IMR-90 (cell line): ENCODE measurements around the gene PDZD8. TPM values are rescaled to one million over a fixed set of nuclear protein-coding genes. Genes with fewer than 3 reads are reported as not detected.

ENCODE experiments used
- ATAC-seq: fragments of 200-7000 bp; cut with Tn5 transposase; 2 replicates; pipeline ENCODE4 v1.9.1; 2020; ENCODE audit warnings: low read depth, mild to moderate bottlenecking, moderate library complexity
- BruUV-seq: library from RNA; stranded (reverse); fragments of 400-500 nt; replicated peaks from 2 replicates; lab custom pipeline; 2021; lab: Mats Ljungman, UMichigan
- CTCF ChIA-PET: fragments of 300-600 bp; formaldehyde crosslinking; extraction: SDS; loops from one replicate; lab custom pipeline; 2021; ENCODE audit warnings: antibody characterized with exemption; lab: Yijun Ruan, JAX
- POLR2A ChIA-PET: fragments of 300-600 bp; sonication (Branson Sonifier 250); formaldehyde crosslinking; loops from one replicate; lab custom pipeline; 2022; ENCODE audit warnings: antibody characterized with exemption; ENCODE audit not compliant: unreplicated experiment; lab: Charles Lee
- DNase-seq: peaks from one replicate; pipeline ENCODE4 v3.0.0; 2013
- H2AFZ ChIP-seq: replicated peaks from 2 replicates; pipeline ENCODE3; 2013; ENCODE audit warnings: low read length, mild to moderate bottlenecking; ENCODE audit not compliant: poor library complexity
- H2AK5ac ChIP-seq: 2 replicates; pipeline ENCODE4 v1.6.1; 2013; ENCODE audit warnings: low read depth, low read length, inconsistent platforms
- H2AK9ac ChIP-seq: replicated peaks from 2 replicates; pipeline ENCODE3; 2013; ENCODE audit warnings: mild to moderate bottlenecking, low read depth, low read length, moderate library complexity; ENCODE audit not compliant: poor library complexity
- H2BK120ac ChIP-seq: 2 replicates; pipeline ENCODE4 v1.6.1; 2013; ENCODE audit warnings: low read depth, low read length, inconsistent platforms
- H2BK15ac ChIP-seq: 3 replicates; pipeline ENCODE4 v1.6.1; 2013; ENCODE audit warnings: low read depth, low read length, inconsistent platforms
- H2BK20ac ChIP-seq: 2 replicates; pipeline ENCODE4 v1.6.1; 2013; ENCODE audit warnings: low read depth, mild to moderate bottlenecking, inconsistent platforms, low read length, moderate library complexity
- H2BK5ac ChIP-seq: 2 replicates; pipeline ENCODE4 v1.6.1; 2013; ENCODE audit warnings: mild to moderate bottlenecking, low read depth, low read length, inconsistent platforms; ENCODE audit not compliant: poor library complexity, severe bottlenecking
- H3K14ac ChIP-seq: replicated peaks from 2 replicates; pipeline ENCODE4 v1.6.1; 2013; ENCODE audit warnings: low read depth, low read length, inconsistent platforms
- H3K18ac ChIP-seq: 2 replicates; pipeline ENCODE4 v1.6.1; 2013; ENCODE audit warnings: low read depth, low read length, control low read depth
- H3K23ac ChIP-seq: 2 replicates; pipeline ENCODE4 v1.6.1; 2013; ENCODE audit warnings: low read depth, low read length, inconsistent platforms
- H3K27ac ChIP-seq: 2 replicates; pipeline ENCODE4 v1.5.1; 2013; ENCODE audit warnings: mild to moderate bottlenecking, control low read depth, low read length; ENCODE audit not compliant: insufficient read depth
- H3K27me3 ChIP-seq: 2 replicates; pipeline ENCODE4 v1.6.1; 2013; ENCODE audit warnings: low read length; ENCODE audit not compliant: control insufficient read depth, insufficient read depth
- H3K36me3 ChIP-seq: 2 replicates; pipeline ENCODE4 v1.6.1; 2013; ENCODE audit warnings: low read length, mixed read lengths; ENCODE audit not compliant: control insufficient read depth, insufficient read depth
- H3K4ac ChIP-seq: 2 replicates; pipeline ENCODE4 v1.6.1; 2013; ENCODE audit warnings: low read depth, low read length, inconsistent platforms
- H3K4me1 ChIP-seq: 2 replicates; pipeline ENCODE4 v1.6.1; 2013; ENCODE audit warnings: low read length, mixed read lengths; ENCODE audit not compliant: control insufficient read depth, insufficient read depth
- H3K4me2 ChIP-seq: 2 replicates; pipeline ENCODE4 v1.6.1; 2013; ENCODE audit warnings: low read depth, mild to moderate bottlenecking, control low read depth, low read length, moderate library complexity
- H3K4me3 ChIP-seq: 2 replicates; pipeline ENCODE4 v1.5.1; 2013; ENCODE audit warnings: low read depth, mild to moderate bottlenecking, control low read depth, low read length, moderate library complexity; ENCODE audit not compliant: insufficient read depth
- H3K56ac ChIP-seq: 2 replicates; pipeline ENCODE4 v1.6.1; 2013; ENCODE audit warnings: low read length, inconsistent platforms; ENCODE audit not compliant: insufficient read depth; ENCODE audit errors: extremely low read depth
- H3K79me1 ChIP-seq, 2 experiments: 2 replicates each; pipeline ENCODE4 v1.6.1; 2013; ENCODE audit warnings: low read length in 2 of 2, inconsistent platforms in 1 of 2, low read depth in 1 of 2
- H3K9ac ChIP-seq: 2 replicates; pipeline ENCODE4 v1.6.1; 2013; ENCODE audit warnings: low read depth, low read length, control low read depth
- H3K9me1 ChIP-seq: 2 replicates; pipeline ENCODE4 v1.6.1; 2013; ENCODE audit warnings: low read length, inconsistent platforms; ENCODE audit not compliant: insufficient read depth
- H3K9me3 ChIP-seq: 2 replicates; pipeline ENCODE4 v1.6.1; 2013; ENCODE audit warnings: low read length; ENCODE audit not compliant: control insufficient read depth, insufficient read depth
- H4K20me1 ChIP-seq: 2 replicates; pipeline ENCODE4 v1.6.1; 2013; ENCODE audit warnings: low read length, inconsistent platforms; ENCODE audit not compliant: insufficient read depth
- H4K5ac ChIP-seq: 2 replicates; pipeline ENCODE4 v1.6.1; 2013; ENCODE audit warnings: mild to moderate bottlenecking, low read depth, low read length, control low read depth
- H4K8ac ChIP-seq, 2 experiments: 2 replicates each; pipeline ENCODE4 v1.6.1; 2013; ENCODE audit warnings: low read depth in 2 of 2, low read length in 2 of 2, control low read depth in 1 of 2, inconsistent platforms in 1 of 2
- H4K91ac ChIP-seq: 2 replicates; pipeline ENCODE4 v1.6.1; 2013; ENCODE audit warnings: low read depth, low read length, inconsistent platforms; ENCODE audit not compliant: insufficient read depth
- BHLHE40 ChIP-seq: fragments of 150-350 bp; IDR thresholded peaks from 2 replicates; pipeline ENCODE4 v1.6.1; 2016; ENCODE audit warnings: mild to moderate bottlenecking, low read depth, low read length
- CEBPB ChIP-seq: IDR thresholded peaks from 2 replicates; pipeline ENCODE4 v1.6.1; 2012; ENCODE audit warnings: low read depth, low read length, improper control_type of control experiment
- CHD1 ChIP-seq: IDR thresholded peaks from 2 replicates; pipeline ENCODE4 v1.6.1; 2012; ENCODE audit warnings: low read depth, low read length, improper control_type of control experiment
- MAFK ChIP-seq: IDR thresholded peaks from 2 replicates; pipeline ENCODE4 v1.6.1; 2012; ENCODE audit warnings: low read depth, low read length, improper control_type of control experiment
- MAZ ChIP-seq: IDR thresholded peaks from 2 replicates; pipeline ENCODE4 v1.6.1; 2012; ENCODE audit warnings: low read depth, mild to moderate bottlenecking, low read length, improper control_type of control experiment, moderate library complexity, borderline replicate concordance
- MXI1 ChIP-seq: IDR thresholded peaks from 2 replicates; pipeline ENCODE4 v1.6.1; 2012; ENCODE audit warnings: low read depth, mild to moderate bottlenecking, low read length, moderate library complexity, borderline replicate concordance
- NFE2L2 ChIP-seq: fragments of 150-350 bp; IDR thresholded peaks from 2 replicates; pipeline ENCODE4 v1.6.1; 2016; ENCODE audit warnings: low read depth, mild to moderate bottlenecking, low read length
- RAD21 ChIP-seq: IDR thresholded peaks from 2 replicates; pipeline ENCODE4 v1.6.1; 2012; ENCODE audit warnings: low read length, improper control_type of control experiment
- RCOR1 ChIP-seq: IDR thresholded peaks from 2 replicates; pipeline ENCODE4 v1.6.1; 2012; ENCODE audit warnings: mild to moderate bottlenecking, low read length, improper control_type of control experiment; ENCODE audit not compliant: insufficient replicate concordance
- RFX5 ChIP-seq: IDR thresholded peaks from 2 replicates; pipeline ENCODE4 v1.8.0; 2012; ENCODE audit warnings: low read depth, mild to moderate bottlenecking, low read length, moderate library complexity
- SMC3 ChIP-seq: fragments of 150-350 bp; IDR thresholded peaks from 2 replicates; pipeline ENCODE4 v1.6.1; 2016; ENCODE audit warnings: low read depth, mild to moderate bottlenecking, antibody characterized with exemption, low read length, moderate library complexity
- WGBS, 2 experiments: methylation state at CpG; one replicate each; pipeline versions ENCODE4 v1.1.5 to v1.1.7; 2013; ENCODE audit warnings: missing lambda C conversion rate in 2 of 2; ENCODE audit not compliant: insufficient read length in 1 of 2; ENCODE audit errors: extremely low coverage in 2 of 2; 5-methylcytosine and 5-hydroxymethylcytosine counted together
- dilution Hi-C: fragments of 300-500 bp; cut with HindIII; formaldehyde crosslinking; loops from one replicate; pipeline ENCODE4 v1.14.3; 2018; ENCODE audit warnings: low sequenced_read_pairs; ENCODE audit not compliant: unreplicated experiment
- in situ Hi-C: fragments of 300-500 bp; cut with MboI; formaldehyde crosslinking; loops from 3 replicates; pipeline ENCODE4 v1.14.3; 2019; ENCODE audit warnings: low sequenced_read_pairs, inconsistent platforms, mixed read lengths
- intact Hi-C: fragments of 100-400 bp; cut with micrococcal nuclease; formaldehyde crosslinking; loops from 2 replicates; pipeline ENCODE4 v1.10.0; 2022
- polyA plus RNA-seq, 3 experiments: library from polyadenylated mRNA; depleted of rRNA; stranded (reverse); fragments of >200 nt; gene quantifications; 2 replicates each; pipeline ENCODE4 v1.2.3, GENCODE V29; 2012; ENCODE audit warnings: low replicate concordance in 1 of 3
- total RNA-seq: library from RNA; depleted of rRNA; stranded (reverse); fragments of >200 nt; gene quantifications from 2 replicates; pipeline ENCODE4 v1.2.3, GENCODE V29; 2012
- TF ChIP-seq, protein P1 (sequence below): conservative IDR thresholded peaks from 2 replicates; pipeline ENCODE4 v1.5.1; 2012; ENCODE audit warnings: mild to moderate bottlenecking, low read depth, low read length, improper control_type of control experiment
- TF ChIP-seq, protein P2 (sequence below): fragments of 150-350 bp; IDR thresholded peaks from 2 replicates; pipeline ENCODE4 v1.6.1; 2017; ENCODE audit warnings: mild to moderate bottlenecking, antibody characterized with exemption, low read length, low read depth
- TF ChIP-seq, protein P3 (sequence below): fragments of 150-350 bp; IDR thresholded peaks from 2 replicates; pipeline ENCODE4 v1.6.1; 2016; ENCODE audit warnings: low read depth, mild to moderate bottlenecking, low read length, moderate library complexity, borderline replicate concordance

The PDZD8 gene
- total and polyA plus RNA-seq, 2 of the 4 experiments (the other 2 are of a cell fraction) = 11.3 to 20.4 TPM

- H4K8ac ChIP-seq = no peak overlapping the region
- no peak overlapping the region for H3K9ac ChIP-seq
- DNase-seq (no peak), ATAC-seq (no peak)
- H4K91ac ChIP-seq = no peak overlapping the region
- in situ Hi-C loops (no loop called here), intact Hi-C loops (loop anchor here (5.0 kb wide), 1 partner anchor 73 kb away; no protein-coding TSS in a partner anchor), dilution Hi-C loops (no loop called here)
- no peak overlapping the region for H2BK20ac ChIP-seq
- no peak overlapping the region for H2BK15ac ChIP-seq
- H3K9me3 ChIP-seq = no peaks in the 10 kb centered on the region
- H3K4me1 ChIP-seq = no peaks in the 10 kb centered on the region
- no peak overlapping the region for H3K18ac ChIP-seq
- ChIA-PET CTCF (no interaction called here), POLR2A (no interaction called here)
- H3K79me1 ChIP-seq = no peaks in the 10 kb centered on the region
- no peak overlapping the region for H2BK5ac ChIP-seq
- H3K4ac ChIP-seq = no peak overlapping the region
- H4K5ac ChIP-seq = no peak overlapping the region
- no peak overlapping the region for H3K23ac ChIP-seq
- no peak overlapping the region for H3K56ac ChIP-seq
- TF ChIP-seq MXI1 (no peak), SMC3 (no peak), NFE2L2 (no peak), MAFK (no peak), CHD1 (no peak), RAD21 (no peak), CEBPB (no peak), BHLHE40 (no peak), RCOR1 (no peak), RFX5 (no peak), MAZ (no peak)
- TF ChIP-seq, protein P1, sequence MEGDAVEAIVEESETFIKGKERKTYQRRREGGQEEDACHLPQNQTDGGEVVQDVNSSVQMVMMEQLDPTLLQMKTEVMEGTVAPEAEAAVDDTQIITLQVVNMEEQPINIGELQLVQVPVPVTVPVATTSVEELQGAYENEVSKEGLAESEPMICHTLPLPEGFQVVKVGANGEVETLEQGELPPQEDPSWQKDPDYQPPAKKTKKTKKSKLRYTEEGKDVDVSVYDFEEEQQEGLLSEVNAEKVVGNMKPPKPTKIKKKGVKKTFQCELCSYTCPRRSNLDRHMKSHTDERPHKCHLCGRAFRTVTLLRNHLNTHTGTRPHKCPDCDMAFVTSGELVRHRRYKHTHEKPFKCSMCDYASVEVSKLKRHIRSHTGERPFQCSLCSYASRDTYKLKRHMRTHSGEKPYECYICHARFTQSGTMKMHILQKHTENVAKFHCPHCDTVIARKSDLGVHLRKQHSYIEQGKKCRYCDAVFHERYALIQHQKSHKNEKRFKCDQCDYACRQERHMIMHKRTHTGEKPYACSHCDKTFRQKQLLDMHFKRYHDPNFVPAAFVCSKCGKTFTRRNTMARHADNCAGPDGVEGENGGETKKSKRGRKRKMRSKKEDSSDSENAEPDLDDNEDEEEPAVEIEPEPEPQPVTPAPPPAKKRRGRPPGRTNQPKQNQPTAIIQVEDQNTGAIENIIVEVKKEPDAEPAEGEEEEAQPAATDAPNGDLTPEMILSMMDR = no peak
- TF ChIP-seq, protein P2, sequence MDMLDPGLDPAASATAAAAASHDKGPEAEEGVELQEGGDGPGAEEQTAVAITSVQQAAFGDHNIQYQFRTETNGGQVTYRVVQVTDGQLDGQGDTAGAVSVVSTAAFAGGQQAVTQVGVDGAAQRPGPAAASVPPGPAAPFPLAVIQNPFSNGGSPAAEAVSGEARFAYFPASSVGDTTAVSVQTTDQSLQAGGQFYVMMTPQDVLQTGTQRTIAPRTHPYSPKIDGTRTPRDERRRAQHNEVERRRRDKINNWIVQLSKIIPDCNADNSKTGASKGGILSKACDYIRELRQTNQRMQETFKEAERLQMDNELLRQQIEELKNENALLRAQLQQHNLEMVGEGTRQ = no peak
- TF ChIP-seq, protein P3, sequence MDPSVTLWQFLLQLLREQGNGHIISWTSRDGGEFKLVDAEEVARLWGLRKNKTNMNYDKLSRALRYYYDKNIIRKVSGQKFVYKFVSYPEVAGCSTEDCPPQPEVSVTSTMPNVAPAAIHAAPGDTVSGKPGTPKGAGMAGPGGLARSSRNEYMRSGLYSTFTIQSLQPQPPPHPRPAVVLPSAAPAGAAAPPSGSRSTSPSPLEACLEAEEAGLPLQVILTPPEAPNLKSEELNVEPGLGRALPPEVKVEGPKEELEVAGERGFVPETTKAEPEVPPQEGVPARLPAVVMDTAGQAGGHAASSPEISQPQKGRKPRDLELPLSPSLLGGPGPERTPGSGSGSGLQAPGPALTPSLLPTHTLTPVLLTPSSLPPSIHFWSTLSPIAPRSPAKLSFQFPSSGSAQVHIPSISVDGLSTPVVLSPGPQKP = no peak
- no peaks in the 10 kb centered on the region for H3K36me3 ChIP-seq
- H3K27me3 ChIP-seq = peaks cover 39% of the 10 kb centered on the region
- H3K4me3 ChIP-seq = no peak overlapping the region
- no peak overlapping the region for H3K4me2 ChIP-seq
- no peak overlapping the region for H2AFZ ChIP-seq
- no peaks in the 10 kb centered on the region for H3K9me1 ChIP-seq
- no TSS peak for BruUV-seq
- WGBS, 2 experiments = 77% methylated on average over 4 of the region's 8 CpGs; no CpG with 5 or more reads in 1 of the 2 experiments
- H2BK120ac ChIP-seq = no peak overlapping the region
- H2AK5ac ChIP-seq = no peak overlapping the region
- no peak overlapping the region for H2AK9ac ChIP-seq
- H3K14ac ChIP-seq = no peak overlapping the region
- no peak overlapping the region for H3K27ac ChIP-seq
- no peaks in the 10 kb centered on the region for H4K20me1 ChIP-seq
Observed at GRCh38 chr10:117239051-117239450, 136.2 kb downstream of the PDZD8 start.
